WI38 (cell line): Measurements from ENCODE around the gene CACNA1D.

Experiments
- H3K4me3 ChIP-seq: 2 replicates; pipeline ENCODE4 v1.5.1; 2011; ENCODE audit warnings: low read depth, mild to moderate bottlenecking, control low read depth, low read length
- TF ChIP-seq, protein P1 (sequence below): IDR thresholded peaks from 2 replicates; pipeline ENCODE4 v1.5.1; 2012; ENCODE audit warnings: low read depth, mild to moderate bottlenecking, control low read depth, low read length

The CACNA1D gene

DNA sequence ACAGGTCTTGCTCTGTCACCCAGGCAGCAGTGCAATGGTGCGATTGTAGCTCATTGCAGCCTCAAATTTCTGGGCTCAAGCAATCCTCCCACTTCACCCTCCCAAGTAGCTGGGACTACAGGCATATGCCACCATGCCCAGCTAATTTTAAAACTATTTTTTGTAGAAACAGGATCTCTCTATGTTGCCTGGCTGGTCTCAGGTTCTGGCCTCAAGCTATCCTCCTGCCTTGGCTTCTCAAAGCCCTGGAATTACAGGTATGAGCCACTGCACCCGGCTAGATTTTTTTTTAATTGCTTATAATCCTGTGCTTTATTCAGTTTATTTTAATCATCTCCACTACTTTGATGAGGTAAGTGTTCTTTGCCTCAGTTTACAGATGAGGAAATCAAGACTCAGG is 195.3 kb downstream of the CACNA1D start:
- TF ChIP-seq, protein P1, sequence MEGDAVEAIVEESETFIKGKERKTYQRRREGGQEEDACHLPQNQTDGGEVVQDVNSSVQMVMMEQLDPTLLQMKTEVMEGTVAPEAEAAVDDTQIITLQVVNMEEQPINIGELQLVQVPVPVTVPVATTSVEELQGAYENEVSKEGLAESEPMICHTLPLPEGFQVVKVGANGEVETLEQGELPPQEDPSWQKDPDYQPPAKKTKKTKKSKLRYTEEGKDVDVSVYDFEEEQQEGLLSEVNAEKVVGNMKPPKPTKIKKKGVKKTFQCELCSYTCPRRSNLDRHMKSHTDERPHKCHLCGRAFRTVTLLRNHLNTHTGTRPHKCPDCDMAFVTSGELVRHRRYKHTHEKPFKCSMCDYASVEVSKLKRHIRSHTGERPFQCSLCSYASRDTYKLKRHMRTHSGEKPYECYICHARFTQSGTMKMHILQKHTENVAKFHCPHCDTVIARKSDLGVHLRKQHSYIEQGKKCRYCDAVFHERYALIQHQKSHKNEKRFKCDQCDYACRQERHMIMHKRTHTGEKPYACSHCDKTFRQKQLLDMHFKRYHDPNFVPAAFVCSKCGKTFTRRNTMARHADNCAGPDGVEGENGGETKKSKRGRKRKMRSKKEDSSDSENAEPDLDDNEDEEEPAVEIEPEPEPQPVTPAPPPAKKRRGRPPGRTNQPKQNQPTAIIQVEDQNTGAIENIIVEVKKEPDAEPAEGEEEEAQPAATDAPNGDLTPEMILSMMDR = no peak
- no peak overlapping the region for H3K4me3 ChIP-seq

DNA sequence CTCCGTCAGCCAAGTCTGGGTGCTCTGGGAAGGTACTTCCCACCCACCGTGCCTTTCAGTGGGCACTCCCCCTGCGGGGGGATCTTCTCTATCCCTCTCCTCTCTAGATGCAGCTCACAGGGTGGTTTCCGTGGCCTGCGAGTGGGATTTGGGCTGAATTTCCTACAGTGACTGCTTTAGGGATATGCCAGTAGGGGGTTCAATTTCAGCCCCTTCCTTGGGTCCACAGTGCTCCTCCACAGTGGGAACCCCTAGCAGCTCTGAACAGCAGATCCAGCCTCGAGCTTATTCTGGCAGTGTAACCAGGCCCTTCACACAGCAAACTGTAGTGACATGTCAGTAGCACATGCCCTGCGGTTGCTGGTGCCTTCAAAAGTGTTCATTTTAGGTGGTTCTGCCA is 196.1 kb downstream of the CACNA1D start:
- TF ChIP-seq, protein P1 = no peak
- no peak overlapping the region for H3K4me3 ChIP-seq

DNA sequence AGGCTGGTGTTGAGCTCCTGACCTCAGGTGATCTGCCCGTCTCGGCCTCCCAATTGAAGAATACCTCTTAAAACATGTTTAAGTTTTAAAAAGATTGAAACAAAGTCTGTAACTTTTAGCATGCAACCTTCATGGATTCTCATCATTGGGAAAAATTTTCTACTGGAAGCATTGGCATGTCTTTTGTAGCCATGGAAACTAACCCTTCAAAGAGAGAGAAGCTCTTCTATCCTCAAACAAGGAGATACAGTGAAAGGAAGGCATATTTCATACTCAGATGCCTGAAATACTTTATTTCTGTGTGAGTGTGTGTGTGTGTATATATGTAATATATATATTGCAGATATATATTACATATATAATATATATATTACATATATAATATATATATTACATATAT is 196.9 kb downstream of the CACNA1D start:
- no peak overlapping the region for H3K4me3 ChIP-seq
- TF ChIP-seq, protein P1 = no peak

DNA sequence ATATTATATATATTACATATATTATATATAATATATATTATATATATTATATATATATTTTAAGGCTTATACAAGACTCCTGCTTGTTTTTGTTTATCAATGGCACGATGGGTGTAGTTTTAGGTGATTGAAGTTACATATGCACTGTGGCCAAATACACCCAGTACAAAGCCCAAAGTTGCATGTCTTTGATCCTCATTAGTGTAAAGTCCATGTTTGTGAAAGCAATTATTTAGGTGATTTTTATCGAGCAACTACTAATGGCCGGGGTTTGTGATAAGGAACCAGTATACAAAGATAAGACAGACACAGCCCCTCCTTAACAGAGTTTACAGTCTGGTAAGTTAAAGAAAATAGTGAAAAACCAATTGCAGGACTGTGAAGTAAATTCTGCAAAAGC is 197.5 kb downstream of the CACNA1D start:
- TF ChIP-seq, protein P1 = no peak

DNA sequence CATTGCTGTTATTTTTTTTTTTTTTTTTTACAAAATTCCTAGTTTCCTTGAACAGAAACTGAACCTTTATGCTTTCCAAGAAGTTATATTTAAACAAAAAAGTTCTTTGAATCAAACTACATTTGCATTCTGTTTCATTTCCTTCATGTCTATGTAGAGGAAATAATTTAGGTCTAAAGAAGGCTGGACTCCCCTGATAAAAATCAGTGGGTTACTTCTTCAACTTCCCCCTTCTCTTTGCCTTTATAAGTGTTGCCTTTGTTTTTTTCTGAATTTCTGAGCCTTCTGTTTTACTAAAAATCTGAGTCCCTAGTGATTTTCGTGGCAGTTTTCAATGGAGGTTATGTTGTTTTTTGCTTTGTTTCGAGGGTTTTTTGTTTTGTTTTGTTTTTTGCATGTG is 199.0 kb downstream of the CACNA1D start:
- no peak overlapping the region for H3K4me3 ChIP-seq

More for the DNA sequence above, 197.5 kb downstream of the CACNA1D start:
- no peak overlapping the region for H3K4me3 ChIP-seq

DNA sequence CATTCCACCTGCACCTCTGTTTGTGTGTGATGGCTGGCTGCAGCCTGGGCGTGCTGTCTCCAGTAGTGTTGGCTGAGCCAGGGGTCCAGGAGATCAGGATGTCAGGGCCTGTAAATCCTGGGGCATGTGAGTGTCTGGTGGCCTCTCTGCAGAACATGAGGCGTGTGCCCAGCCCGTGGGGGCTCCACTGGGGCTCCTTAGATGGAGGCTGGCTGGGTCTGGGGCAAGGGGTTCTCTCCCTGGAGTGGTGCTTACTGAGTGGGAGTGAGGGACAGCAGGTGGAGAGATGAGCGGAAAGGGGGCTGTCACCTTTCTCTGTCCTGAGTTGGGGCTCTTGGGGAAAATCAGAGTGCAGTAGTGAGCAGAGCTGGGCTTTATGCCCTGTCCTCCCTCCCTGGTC is 199.6 kb downstream of the CACNA1D start:
- H3K4me3 ChIP-seq = no peak overlapping the region
- TF ChIP-seq, protein P1 = no peak

More for the DNA sequence above, 199.0 kb downstream of the CACNA1D start:
- TF ChIP-seq, protein P1 = no peak

DNA sequence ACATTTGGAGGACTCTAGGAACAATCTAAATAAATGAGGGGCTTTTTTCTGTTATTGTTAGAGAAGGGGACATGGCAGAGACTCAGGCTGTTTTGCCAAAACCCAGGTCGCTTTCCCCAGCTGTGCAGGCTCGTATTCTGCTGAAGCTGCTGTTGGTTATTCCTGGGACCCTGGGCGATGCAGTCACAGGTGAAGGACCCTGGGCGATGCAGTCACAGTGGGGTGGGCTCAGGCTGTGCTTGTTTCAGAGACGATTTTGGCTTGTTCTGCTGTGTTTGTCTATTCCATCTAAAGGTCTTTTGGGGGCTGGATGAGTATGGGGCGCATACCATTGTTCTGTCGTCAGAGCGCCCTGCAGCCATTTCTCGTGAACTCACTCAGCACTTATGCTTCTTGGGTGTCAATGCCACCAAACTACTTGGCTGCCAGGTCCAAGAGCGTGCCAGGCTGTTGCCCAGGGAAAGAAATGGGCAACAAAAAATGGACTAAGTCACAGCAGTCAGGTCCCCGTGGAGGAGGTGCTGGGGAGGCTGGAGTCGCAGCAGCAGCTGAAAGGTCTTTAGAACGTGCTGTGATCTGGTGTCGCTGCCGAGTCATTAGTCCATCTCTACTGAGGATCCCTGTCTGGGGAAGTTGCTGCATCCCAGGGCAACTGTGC is 200.4 kb downstream of the CACNA1D start:
- H3K4me3 ChIP-seq = no peak overlapping the region
- TF ChIP-seq, protein P1 = no peak
